ENCODE data around the gene WFDC8.

- TF ChIP-seq CTCF (IDR thresholded peaks at IDR 0.05), result peak in 3 of 7 experiments; percentile 6 to 33 (median 14)
- no peak for TF ChIP-seq EP300 (IDR thresholded peaks at IDR 0.05)
- no peak for TF ChIP-seq POLR2A (IDR thresholded peaks at IDR 0.05)
These were observed 33.2 kb downstream of the WFDC8 start for GRCh38 chr20:45545754-45546453.
